8988T (cell line): ENCODE measurements around the gene AK4.

Experiments used
- DNase-seq: peaks from one replicate; pipeline ENCODE4 v3.0.0; 2011

The AK4 gene

DNA sequence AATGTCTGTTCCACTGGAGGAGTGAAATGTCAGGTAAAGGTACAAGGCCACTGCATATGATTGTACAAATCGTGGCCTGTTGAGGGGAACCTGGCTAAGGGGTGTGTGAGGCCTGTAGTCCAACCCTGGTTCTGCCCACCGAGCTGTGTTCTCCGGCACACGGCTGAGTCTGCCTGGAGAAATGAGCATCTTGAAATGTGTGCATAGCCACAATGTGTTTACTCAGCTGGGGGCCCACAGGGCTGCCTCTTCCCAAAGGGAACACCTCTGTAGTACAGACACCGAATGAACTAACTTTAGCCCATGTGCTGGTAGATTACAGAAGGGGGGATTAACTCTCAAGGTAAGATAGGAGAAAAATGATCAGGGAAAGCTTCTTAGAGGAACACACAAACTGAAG, 30.2 kb downstream of the AK4 start:
- no peak for DNase-seq

DNA sequence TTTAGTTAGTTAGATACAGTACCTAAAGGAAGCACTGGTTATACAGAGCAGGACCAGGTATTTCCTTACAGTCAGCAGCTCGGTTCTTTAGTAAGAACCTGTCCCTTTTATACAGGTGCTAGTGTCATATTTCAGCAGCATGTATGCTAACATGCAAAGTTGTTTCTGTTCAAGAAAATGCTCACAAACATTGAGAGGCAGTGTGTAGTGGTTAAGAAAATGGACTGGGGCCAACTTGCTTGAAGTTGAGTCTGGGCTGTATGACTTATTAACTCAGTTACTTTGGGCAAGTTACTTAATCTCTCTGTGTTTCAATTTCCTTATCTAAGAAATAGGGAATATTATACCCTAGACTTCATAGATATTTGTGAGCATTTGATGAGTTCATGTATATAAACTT, 31.1 kb downstream of the AK4 start:
- DNase-seq, result no peak

DNA sequence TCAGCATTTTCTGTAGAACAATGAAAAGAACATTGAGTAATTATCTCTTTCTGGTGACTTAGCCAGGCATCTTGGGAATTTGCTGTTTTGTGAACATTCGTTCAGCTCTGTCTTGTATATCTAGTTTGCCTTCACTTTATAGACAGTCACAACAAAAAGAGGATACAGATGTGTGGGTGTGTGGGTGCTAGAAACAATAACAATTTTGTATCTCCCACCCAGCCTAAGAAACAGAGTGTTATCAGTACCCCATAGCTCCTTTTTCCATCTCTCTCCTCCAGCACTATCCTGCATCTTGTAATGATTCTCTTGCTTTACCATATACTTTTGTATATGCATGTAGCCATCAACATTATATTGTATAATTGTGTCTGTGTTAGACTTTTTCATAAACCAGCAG, 33.0 kb downstream of the AK4 start:
- DNase-seq, result no peak

DNA sequence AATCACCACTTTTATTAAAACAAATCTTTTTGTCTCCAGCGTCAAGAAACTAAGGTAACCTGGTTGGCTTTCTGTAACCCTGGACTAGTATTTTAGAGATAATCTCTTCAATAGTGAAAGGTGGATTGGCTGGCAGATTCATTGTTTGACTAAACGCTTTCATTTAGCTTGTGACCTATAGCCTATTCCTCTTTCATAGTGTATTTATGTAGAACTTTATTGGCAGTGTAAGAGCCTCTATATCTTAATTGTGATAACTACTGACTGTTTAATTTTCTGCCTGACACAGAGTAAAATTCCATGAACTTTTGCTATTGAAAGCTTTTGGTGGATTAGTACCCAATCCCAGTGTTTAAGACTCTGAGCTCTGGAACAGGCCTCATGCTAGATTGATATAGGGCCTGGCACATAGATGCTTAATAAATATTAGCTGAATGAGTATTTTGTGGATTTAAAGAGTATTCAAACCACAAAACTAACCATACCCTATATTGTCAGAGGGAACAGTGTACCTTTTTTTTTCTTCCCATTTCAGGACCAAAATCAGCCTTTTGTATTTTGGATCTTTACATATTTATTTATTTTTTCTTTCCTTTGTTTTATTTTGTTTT, 34.8 kb downstream of the AK4 start:
- DNase-seq, result no peak

DNA sequence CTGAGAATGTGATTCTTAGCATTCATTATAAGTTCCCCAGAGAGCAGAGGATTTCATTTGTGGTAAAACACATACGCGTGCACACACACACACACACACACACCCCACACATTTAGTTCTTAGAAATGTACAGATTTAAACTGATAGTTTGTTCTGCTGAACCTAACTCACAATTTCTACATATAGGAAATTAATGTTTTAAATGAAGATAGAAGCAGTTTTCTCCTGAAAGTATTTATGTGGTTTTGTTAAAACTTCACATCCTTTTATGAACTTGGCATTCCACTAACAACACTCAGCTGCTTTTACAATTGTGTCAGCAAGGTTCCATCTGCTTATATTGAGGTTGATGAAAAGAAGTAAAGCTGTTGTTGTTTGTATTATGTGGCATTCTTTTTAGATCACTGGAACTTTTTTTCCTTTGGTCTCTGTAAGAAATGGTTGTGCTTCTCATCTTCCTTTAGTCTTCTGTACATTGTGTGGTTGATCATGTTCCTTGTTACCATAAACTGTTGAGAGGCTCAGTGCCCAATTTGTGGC, 41.6 kb downstream of the AK4 start:
- DNase-seq, result no peak

DNA sequence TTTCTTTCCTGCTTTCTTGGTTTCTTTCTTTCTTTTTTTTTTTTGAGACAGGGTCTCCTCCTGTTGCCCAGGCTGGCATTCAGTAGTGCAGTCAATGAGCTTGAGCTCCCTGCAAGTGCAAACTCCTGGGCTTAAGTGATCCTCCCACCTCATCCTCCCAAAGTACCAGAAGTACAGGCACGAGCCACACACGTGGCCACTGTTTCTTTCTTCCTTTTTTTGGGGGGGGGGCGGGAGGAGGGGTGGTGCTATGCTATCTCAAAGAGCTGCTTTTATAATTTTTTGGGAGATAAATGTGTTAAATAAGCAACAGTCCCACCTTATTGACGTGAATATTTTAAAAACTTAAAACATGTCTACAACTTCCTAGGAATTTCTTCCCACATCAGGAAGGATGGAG, 42.2 kb downstream of the AK4 start:
- DNase-seq, result no peak

GRCh38 chr1:65193129-65193695, 45.2 kb downstream of the AK4 start:
- DNase-seq, result no peak

GRCh38 chr1:65195495-65196417, 47.8 kb downstream of the AK4 start:
- no peak for DNase-seq

- DNase-seq, result no peak
These were observed 48.9 kb downstream of the AK4 start for GRCh38 chr1:65196926-65197325.

DNA sequence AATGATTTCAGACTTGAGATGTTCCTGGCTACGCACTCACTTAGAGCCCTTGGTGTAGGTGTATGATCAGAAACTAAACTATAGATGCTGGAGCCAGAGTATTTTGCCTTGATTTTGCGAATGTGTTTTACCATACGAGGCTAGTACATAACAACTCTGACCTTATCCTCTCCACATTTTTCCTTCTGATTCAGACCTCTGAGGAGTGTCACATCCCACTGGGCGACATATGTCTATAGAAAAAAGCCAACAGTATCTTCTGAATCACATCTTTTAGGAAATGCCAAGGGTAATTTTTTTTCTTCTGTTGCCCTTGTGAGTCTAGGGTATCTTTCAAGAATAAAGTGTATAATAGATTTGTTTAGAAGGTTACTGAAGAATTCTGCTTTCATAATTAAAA, 49.6 kb downstream of the AK4 start:
- no peak for DNase-seq

DNA sequence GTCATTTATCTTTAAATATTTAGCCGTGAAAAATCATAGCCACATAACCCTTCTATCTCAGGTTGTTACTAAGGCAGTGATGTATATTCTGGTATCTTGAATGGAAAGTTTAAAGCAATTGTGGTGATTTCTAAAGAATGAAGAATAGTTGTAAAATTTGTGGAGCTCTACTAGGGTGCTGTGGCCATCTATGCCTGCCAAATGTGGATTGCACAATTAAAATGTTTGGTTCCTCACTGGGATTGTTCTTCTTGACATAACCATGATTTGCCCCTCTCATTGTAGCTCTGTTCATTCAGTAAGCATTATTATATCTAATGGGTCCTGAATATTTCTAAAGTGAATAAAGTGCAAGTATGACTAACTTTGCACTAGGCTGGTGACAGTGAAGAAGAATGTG, 50.1 kb downstream of the AK4 start:
- no peak for DNase-seq

DNA sequence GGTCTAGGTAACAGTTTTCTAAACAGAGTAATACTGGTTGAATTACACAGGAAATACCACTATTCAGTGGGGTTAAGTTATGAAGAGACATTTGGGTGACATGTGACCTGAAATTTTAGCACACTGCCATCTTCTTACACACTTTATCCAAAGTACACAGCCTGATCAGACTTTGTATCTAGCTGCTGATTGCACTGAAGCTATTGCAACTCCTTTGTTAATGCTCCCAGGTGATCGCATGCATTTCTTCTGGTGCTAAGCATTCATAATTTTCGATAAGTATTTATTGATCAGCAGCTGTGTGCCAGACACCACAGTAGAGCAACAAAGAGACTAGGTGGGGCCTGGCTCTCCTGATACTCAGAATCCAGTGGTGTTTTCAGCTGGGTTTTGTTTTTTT, 52.4 kb downstream of the AK4 start:
- DNase-seq, result no peak

DNA sequence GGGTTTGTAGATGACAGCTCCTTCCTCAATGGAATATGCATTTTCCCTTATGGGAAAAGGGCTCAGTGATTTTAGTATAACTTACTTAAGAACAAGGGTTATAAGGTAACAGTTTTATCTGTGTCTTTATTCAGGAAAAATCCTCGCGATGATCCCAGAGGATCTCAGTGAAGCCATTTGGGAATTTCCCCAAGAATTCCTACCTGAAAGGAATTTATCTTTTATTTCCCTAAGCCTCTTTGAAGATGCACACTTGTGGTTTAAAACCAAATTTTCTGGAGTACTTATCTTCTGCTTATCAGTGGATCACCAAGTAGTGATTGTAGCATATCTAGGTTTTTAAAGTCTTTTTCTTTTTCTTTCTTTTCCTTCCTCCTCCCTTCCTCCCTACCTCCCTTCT, 58.8 kb downstream of the AK4 start:
- no peak for DNase-seq

DNA sequence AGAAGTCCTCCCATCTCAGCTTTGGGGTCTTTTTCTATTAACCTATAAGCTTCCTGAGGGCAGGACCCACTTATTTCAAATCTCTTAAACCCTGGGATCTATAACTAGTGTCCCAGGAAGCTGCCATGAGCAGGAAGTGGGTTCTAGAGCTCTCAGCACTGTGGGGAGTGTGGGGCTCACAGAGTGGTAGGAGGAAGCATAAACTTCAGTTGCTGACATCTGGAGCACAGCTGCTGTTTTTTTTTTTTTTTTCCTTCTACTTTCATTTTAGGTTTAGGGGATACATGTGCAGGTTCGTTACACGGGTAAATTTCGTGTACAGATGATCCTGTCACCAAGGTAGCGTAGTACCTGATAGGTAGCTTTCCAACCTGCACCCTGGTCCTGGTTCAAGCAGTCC, 59.3 kb downstream of the AK4 start:
- DNase-seq, result no peak

- DNase-seq, result no peak
These were observed 60.6 kb downstream of the AK4 start for GRCh38 chr1:65208563-65208973.

DNA sequence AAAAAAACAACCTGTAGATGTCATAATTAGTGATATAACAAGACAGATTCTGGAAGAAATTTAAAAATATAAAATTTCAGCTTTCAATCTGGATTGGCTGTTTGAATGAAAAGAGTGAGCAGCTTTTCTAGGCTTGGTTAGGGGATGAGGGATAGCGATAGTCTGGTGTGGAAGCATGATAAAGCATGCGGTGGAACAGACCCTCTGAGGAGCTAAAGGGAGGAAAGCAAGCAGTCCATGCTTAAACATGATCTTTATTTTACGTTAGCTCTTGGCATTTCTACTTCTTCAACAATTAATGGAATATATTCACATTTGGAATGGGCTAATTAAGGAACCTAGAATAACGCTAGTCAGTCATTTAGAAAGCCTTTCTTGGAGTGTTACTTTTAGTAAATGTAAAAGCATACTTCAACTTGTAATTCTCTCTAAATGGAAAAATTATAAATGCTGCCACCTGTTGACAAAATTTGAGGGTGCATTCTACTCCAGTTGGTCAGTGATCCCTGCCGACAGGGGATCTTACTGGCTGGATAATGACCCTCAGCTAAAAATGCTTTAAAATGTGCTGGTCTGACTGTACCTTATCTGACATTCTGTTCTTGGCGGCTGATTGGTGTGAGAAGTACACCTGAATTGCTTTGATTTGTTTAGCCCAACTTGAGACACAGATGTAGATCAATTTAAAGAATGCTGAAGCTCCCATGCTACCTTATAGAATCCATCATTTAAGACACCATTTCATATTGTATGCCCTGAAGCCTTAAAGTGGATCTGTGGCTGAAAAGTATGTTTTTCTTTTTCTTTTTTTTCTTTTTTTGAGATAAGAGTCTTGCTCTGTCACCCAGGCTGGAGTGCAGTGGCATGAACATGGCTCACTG, 61.2 kb downstream of the AK4 start:
- DNase-seq, result peak; percentile 21

DNA sequence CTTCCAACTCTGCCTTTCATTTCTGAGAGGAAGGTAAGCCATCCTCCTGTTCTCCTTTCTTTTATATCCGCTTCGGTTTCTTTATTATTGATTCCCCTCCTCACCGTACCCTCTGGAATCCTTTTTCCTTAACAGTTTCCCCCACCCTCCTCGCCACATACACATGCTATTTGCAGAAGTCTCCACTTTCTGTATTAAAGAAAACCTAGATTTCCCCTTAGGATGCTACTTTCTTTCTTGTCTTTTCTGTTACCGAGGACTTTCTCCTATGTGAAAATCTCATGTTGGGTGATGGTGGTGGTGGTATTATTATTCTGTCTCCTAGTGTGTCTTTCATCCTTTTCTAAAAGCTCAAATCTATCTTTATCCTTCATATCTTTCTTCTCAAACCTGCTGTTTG, 62.3 kb downstream of the AK4 start:
- DNase-seq, result no peak

DNA sequence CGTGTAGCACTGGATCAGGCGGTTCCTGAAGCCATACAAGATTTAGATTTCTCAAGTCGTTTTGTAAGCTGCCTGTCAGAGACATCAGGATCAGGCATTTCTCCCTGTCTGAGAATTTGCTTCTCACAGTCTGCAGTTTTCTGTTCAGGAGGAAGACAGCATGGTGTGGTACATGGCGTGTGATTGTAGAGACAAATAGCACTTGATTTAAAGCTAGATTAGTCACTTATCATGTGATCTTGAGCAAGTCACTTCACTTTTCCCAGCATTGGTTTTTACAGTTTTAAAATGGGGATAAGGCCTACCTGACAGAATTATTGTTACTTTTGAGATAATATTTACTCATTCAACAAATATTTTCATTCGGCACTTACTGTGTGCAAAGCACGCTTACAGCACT, 63.3 kb downstream of the AK4 start:
- no peak for DNase-seq

DNA sequence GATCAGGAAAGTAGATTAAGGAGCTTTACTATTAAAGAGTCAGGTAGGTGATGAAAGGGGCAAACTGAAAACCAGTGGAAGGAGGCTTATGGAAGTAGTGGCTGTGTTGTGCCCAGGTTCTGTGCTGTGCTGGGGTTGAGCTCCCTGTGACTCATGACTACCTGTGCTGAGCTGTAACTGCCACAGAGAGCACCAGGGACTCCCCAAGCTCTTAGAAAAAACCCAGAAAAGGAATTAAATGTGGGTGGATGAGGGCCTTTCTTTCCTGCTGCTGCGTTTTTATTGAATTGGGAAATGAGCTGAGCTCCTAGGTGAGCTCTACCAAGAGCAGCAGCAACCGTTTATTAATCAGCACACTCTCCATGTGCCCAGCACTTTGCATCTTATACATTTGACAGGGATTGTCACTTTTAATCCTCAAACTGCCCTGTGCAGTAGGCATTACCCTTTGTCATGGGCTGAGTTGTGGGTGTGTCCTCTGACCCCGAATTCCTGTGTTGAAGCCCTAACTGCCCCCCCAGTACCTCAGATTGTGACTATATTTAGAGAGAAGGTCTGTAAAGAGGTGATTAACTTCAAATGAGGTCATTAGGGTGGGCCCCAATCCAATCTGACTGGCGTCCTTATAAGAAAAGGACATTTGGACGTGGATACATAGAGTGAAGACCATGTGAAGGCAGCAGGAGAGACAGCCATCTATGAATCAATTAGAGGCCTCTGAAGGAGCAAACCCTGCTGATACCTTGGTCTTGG, 65.4 kb downstream of the AK4 start:
- no peak for DNase-seq

GRCh38 chr1:65214340-65215027, 66.5 kb downstream of the AK4 start:
- DNase-seq, result no peak

GRCh38 chr1:65216989-65217388, 69.0 kb downstream of the AK4 start:
- DNase-seq, result no peak
